GM18907 (cell line): ENCODE data around the gene SP2.

Experiments used
- ATAC-seq: cut with Tn5 transposase; IDR thresholded peaks from one replicate; pipeline ENCODE4 v1.9.1; 2021; ENCODE audit warnings: mild to moderate bottlenecking, moderate library complexity; ENCODE audit not compliant: unreplicated experiment

The SP2 gene

DNA sequence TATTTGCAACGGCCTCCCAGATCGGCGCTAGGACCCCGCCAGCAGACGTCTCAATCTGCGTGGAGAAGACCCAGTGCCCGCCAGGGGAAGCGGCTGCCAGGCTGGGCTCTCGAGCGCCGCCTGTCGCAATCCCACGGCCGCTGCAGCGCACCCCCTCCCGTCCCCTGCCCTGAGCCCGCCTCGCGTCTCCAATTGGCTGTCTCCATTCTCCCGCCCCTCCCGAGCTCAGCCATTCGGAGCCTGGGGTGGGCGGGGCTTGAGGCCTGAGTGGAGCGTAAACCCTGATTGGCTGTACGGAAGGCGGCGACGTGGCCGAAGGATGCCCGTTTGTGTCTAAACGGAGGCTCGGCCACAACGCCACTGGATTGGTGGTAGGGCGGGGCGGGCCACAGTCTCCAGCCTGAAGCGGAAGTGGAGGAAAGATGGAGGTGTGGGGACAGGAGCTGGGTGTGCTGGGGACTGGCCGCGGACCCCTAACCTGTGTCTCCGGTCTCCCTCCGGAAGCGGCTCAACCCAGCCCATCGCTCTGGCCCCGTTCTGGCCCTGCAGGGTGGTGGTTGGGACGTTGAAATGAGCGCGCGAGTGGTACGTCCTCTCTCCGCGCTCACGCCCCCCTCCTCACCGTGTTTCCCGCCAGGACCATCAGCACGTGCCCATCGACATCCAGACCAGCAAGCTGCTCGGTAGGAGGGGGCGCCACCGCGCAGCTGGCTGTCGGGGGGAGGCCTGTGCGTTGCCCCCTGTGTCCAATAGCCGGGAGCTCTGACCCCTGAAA is 74.9 kb downstream of the SP2 start, which contains the start of gene CDK5RAP3:
TSS of gene CDK5RAP3 (plus strand) at position 389 of the 775 bp plus-strand sequence. CDS start at position 423, 34 bp downstream.
- ATAC-seq = peak; percentile 95

DNA sequence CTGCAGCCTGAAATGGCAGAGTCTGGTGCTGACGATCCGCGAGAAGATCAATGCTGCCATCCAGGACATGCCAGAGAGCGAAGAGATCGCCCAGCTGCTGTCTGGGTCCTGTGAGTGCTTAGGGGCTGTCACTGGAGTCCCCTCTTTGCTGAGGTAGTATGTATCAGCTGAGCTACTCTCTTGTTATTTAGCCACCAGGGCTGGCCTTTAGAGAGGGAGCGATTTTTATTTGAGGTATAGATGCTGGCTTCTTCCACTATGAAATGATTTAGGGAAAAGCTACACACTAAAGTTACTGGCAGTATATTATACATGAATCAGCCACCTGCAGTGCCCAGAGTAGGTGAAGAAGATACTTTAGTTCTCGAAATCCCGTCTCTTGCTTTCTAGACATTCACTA is 77.5 kb downstream of the SP2 start:
- ATAC-seq = no peak

DNA sequence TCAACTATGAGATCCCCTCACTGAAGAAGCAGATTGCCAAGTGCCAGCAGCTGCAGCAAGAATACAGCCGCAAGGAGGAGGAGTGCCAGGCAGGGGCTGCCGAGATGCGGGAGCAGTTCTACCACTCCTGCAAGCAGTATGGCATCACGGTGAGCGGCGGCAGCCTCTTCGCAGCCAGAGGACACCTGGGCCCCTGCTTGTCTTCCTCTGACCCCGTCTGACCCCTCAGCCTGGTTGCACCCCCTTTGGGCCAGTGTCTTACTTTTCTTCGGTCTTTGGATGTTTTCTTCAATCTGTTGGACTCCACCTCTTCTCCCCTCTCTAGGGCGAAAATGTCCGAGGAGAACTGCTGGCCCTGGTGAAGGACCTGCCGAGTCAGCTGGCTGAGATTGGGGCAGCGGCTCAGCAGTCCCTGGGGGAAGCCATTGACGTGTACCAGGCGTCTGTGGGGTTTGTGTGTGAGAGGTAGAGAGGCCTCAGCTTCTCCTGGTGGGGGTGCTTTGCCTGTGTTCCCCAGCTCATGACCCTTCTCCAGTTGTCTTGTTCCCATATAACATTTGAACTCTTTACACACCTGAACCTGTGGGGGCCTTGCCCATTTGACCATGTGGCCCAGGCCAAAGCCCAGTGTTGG is 79.3 kb downstream of the SP2 start:
- ATAC-seq = no peak

DNA sequence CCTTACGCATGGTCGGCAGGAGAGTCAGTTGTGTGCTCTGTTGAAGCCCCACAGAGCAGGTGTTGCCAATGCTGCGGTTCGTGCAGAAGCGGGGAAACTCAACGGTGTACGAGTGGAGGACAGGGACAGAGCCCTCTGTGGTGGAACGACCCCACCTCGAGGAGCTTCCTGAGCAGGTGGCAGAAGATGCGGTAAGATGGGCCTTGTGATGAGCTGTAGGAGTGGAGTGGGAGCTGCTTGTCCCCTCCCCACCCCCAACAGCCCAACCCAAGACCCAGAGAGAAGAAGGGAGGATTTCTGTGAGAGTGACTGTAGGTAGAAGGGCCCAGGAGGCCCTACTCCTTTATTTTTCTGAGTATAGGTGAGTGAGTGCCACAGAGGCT is 79.8 kb downstream of the SP2 start:
- ATAC-seq = no peak

DNA sequence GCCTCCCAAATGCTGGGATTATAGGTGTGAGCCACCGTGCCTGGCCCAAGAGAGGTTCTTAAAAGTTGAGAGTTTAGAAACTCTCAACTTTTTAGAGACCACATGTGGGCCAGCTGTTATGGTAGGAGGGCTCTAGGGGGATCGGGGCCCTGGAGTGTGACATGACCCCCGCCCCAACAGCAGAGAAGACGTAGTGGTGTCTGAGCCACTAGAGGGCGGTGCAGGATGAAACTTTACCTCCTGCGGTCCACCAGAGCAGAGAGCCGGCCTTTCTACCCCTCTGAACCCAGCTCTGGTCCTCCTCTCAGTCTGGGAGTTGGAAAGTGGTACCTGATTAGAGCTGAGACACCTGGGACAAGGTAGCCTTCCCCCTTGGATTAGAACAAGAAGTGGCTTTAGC is 82.3 kb downstream of the SP2 start:
- ATAC-seq = peak; percentile 51
